Frontal cortex (tissue), 4 donors: ENCODE data around the gene FGF3. TPM values are rescaled to one million over a fixed set of nuclear protein-coding genes. Genes with fewer than 3 reads are reported as not detected.

Source experiments
- DNase-seq, 2 donors: peaks; one replicate each; pipeline ENCODE4 v3.0.0; 2012; ENCODE audit warnings: low spot score in 2 of 2
- FAIRE-seq: peaks from 2 replicates; lab custom pipeline; 2012; peaks lifted over from hg19 to GRCh38; lab: Jason Lieb, UNC
- total RNA-seq: library from RNA; depleted of rRNA; stranded (reverse); fragments of >200 nt; gene quantifications from one replicate; pipeline ENCODE4 v1.2.3, GENCODE V29; 2014
- donor health status: control.
- donor health status: control.
- donor health status: control.

FGF3 gene
- total RNA-seq, 1 donor from 2014 or later: not detected

DNA sequence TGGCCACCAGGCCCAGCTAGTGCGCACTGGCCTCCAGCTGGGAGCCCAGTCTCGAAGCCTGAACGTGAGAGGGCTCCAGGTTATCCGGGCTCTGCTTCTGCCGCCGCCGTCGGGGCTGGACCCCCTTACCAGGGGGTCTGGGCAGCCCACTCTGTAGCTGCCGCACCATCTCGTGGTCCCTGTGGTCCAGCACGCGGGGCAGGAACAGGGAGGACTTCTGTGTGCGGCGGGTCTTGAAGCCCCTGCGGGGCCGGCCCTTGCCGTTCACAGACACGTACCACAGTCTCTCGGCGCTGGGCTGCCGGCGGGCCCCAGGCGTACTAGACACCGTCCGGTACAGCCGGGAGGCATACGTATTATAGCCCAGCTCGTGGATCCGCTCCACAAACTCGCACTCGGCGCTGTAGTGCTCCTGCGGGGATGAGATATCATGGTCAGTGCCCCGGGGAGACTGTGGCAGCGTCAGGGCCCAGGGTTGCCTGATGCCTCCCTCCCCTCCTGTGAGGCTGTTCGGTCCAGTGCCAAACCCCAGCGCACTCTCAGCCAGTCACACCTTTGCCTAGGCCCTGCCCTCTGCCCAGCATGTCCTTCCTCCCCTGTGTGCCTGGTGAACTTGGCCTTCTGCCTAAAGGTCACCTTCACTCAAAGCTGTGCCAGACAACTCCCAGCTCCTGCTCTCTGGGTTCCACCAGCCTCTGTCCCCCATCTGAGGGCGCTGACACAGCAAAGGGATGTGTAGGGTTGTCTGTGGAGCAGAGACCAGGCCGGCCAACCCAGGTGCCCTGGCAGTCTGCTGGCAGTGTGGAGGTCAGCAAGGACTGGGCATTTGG, 8.7 kb downstream of the FGF3 start:
- DNase-seq (no peak), FAIRE-seq (no peak)

DNA sequence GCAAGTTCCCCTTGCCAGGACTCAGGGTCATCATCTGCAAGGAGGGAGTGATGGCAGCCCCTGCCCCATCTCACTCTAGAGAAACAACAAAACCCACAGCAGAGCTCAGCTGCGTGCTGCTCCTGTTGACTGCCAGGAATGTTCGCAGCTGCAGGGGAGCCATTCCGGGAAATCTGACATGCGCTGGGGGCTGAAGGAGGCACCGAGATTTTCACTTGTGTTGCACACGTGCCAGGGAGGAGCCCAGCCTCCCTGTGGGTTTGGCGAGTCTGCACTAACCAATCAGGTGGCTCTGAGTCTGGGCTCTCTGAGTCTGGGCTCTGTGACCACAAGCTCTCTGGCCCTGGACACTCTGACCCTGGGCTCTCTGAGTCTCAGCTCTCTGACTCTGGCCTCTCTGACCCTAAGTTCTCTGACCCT, 10.5 kb downstream of the FGF3 start:
- DNase-seq: no peak
- FAIRE-seq: no peak

DNA sequence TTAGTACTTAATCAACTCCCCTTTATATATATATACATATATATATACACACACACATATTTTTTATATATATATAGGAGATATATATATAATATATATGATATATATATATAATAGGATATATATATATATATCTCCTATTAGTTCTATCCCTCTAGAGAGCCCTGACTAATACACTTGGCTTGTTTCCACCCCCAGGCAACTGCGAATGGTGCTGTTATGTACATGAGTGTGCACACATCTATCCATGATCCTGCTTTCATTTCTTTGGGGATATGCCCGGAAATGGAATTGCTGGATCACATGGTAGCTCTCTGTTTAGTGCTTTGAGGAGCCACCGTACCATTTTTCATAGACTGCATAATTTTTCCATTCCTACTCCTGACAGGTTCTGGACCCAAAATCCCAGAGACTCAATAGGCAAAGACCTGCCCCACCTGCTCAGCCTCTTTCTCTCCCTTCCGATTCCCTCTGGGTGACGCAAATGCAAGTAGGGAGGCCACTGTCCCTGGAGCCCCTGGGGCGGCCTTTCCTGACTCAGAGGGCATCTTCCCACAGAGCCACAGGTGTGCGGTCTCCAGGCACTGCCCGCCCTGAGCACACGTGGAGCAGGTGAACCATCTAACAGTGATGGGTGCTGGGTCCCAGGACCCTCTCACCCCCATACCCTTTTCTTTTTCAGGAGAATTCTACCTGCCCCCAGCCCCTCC, 12.0 kb downstream of the FGF3 start:
- no peak for FAIRE-seq
- DNase-seq: no peak

DNA sequence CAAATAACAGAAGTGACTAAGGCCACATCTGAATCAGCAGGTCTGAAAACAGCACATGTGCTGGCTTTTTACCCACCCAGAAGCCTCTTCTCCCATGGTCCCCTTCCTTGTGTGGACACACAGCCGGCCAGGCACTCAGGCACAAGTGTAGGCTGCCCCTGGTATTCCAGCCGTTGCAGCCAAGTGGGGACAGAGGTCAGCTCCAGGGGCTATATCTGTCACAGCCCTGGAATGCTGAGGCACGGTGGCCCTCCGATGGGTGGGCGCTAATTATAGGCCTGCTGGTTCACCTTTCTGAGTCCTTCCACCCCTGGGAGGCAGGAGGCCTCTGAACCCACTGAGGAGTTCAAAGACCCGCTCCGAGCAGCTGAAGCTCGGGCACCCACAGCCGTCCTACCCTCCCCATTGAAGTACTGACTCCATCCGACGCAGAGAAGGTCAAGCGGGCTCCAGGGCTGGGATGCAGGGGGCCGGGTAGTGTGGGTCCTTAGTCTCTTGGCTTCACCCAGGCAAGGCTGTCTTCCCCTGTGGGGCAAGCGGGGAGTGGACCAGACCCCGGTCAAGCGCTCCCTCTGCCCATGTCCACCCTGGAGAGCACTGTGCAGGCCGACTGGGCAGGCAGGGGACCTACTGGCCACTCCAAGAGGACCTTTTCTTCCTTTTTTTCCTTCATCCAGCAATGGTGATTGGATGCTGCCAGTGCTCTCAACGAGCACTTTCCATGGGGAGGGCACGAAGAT, 14.3 kb downstream of the FGF3 start:
- DNase-seq (no peak), FAIRE-seq (no peak)

DNA sequence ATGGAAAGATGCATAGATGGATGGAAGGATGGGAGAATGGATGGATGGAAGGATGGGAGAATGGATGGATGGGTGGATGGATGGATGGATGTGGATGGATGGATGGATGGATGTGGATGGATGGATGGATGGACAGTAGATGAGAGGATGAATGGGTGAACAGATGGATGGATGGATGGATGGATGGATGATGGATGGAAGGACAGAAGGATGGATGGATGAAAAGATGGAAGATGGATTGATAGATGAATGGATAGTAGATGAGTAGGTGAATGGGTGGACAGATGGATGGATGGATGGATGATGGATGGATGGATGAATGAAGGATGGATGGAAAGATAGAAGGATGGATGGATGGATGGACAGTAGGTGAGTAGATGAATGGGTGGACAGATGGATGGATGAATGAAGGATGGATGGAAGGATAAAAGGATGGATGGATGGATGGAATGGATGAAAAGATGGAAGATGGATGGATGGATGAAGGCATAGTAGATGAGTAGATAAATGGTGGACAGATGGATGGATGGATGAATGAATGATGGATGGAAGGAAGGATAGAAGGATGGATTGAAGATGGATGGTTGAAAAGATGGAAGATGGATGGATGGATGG, 15.5 kb downstream of the FGF3 start:
- no peak for DNase-seq
- no peak for FAIRE-seq

DNA sequence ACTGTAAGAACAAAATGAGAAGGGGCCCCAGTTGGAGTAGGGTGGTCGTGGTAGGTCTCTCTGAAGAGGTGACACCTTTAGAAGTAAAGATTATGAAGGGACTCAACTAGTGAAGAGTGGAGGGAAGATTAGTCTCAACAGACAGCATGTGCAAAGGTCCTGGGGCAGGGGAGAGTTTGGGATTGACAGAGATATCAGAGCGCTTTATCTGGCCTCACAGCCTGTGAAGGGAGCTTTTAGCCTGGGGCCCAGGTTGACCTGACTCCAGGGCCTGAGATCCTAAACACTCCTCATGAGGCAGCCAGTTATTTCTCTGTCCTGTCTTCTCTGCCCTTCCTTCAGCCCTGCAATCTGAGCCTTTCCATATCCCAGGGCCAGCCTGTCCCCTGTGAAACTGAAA, 16.2 kb downstream of the FGF3 start:
- no peak for FAIRE-seq
- no peak for DNase-seq

DNA sequence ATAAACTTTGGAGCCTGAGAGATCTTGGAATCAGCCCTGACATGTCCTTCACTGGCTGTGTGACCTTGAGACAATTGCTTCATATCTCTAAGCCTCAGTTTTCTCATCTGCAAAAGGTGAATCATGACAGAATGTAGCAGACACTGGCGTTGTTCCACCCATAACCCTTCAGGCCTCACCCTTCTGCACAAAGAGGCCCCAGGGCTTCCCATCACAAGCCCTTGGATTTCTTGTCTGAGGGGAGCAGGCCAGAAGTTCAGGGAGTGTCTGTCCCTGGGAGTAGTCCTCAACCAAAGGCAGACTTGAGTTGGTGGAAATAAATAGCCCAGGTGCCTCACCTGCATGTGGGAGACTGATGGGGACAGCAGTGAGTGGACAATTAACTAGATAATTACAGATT, 16.6 kb downstream of the FGF3 start:
- DNase-seq (no peak), FAIRE-seq (no peak)

DNA sequence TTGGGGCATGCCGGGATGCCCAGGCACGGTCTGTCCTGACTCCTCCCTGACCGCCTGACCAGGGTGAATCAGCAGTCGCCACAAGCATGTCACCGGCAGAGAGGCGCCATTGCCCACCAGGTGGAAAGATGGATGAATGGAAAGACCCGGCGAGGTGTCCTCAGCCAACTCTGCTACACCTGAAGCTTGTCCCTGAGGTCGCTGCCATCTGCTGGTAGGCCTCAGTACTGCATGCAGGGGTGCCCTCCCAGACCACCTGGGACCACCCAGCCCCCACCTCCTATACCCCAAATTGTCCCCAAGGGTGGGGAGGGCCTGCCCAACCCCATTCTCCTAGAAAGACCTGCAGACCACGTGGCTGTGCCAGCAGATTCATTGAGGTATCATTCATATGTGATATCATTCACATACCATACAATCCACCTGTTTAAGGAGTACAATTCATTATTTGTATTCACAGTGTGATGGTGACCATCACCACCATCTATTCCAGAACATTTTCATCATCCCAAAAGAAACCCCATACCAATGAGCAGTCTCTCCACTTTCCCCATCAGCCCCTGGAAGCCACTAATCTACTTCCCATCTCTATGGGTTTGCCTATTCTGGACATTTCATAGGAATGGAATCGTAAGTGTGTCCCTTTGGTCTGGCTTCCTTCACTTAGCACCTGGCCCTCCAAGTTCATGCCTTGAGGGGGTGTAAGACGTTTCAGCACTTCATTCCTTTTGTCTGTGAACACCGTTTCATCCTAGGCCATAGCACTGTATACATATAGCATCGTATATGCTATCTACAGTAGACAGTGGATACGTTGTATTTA, 17.5 kb downstream of the FGF3 start:
- FAIRE-seq (no peak), DNase-seq (no peak)

DNA sequence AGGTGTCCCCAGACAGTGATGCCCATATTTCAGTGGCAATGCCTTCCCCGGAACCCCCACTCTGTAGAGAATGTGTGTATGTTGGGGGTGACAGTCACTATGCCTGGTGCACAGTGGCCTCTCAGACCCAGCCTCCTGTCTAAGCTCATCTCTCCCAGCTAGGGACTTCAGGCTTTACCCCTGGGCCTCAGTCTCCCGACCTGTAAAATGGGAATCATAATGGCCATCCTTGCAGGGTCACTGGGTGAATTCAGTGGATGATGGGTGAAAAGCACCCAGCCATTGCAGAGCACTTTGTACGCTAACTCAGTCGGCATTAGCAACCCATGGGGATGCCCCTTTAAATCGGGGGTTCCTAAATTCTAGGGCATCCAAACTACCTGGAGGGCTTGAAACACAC, 18.9 kb downstream of the FGF3 start:
- FAIRE-seq (no peak), DNase-seq (no peak)

DNA sequence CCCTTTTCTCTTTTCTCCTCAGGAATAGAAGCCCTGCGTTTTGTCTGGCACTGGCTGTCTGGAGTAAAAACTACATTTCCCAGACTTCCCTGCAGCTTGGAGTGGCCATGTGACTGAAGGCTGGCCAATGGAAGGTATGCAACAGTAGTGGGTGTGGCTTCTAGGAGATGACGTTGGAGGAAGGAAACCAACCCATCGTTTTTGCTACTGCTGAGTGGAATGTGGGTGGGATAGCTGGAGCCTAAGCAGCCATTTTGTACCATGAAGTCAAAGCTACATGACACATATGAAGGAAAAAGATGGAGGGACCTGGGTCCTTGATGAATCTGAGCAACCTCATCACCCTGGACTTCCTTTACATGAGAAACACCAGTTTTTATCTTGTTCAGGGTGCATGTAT, 19.6 kb downstream of the FGF3 start:
- no peak for DNase-seq
- no peak for FAIRE-seq

DNA sequence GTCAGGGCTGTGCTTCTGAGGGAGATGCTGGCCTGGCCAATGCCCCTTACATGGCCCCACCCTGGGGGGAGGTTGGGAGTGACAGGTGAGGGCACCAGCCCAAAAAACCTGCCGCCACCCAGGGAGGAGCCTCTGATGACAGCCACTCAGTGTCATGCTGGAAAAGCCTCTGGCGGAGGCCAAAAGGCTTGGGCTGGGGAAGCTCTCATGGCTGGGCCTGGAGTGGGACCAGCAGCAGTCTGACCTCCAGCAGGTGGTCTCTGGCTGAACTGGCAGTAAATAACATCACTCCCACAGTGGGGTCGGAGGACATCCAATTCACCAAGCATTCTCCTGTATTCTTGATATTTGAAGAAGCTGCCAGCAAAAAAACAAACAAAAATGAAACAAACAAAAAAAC, 20.1 kb downstream of the FGF3 start:
- FAIRE-seq: no peak
- DNase-seq: no peak

DNA sequence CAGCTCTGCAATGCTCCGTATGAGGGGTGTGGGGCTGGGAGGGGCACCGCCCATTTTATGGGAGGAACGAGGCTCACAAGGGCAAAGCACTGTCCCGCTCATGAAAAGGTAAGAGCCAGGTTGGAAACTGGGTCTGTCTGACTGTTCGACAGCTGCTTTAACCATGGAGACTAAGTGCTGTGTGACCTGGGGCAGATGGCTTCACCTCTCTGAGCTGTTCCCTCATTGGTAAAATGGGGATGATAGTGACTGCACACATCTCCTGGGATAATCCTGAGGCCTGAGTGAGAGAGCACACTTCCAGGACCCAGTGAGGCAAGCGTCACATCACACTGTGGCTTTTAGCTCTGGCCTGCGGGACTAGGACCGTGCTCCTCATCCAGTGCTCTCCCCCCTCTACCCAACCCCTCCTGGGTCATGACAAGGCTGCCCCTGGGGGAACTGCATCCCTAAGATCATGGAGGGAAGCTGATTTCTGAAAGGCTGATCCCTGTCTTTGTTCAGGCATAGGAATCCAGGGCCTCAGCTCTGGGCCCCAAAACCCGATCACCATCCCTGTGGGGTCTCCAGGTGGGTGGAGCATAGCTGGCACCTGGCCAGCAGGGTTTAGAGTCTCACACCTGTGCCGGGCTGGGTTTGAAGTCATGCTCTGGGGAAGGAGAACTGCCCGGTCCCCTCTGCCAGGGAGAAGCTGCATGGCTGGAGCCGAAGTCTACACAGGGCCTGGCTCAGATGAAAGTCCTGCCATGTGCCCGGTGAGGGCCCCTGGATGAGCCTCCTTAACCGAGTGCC, 21.3 kb downstream of the FGF3 start:
- DNase-seq (no peak), FAIRE-seq (no peak)

DNA sequence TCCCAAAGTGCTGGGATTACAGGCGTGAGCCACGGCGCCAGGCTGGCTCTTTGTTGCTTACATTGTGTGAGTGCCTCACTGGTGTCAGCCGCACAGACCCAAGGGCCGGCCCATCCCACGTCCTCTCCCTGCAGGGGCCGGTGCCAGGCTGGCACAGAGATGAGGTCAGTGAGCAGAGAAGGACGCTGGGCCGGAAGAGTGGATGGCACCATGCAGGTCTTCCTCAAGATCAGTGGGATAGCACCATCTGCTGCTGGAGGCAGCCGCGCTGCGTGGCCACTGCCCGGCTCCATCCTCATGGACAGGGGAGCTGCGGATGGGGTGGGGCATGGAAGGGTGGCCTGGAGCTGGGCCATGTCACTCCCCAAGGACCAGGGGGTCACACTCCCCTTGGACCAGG, 22.1 kb downstream of the FGF3 start:
- no peak for FAIRE-seq
- no peak for DNase-seq

DNA sequence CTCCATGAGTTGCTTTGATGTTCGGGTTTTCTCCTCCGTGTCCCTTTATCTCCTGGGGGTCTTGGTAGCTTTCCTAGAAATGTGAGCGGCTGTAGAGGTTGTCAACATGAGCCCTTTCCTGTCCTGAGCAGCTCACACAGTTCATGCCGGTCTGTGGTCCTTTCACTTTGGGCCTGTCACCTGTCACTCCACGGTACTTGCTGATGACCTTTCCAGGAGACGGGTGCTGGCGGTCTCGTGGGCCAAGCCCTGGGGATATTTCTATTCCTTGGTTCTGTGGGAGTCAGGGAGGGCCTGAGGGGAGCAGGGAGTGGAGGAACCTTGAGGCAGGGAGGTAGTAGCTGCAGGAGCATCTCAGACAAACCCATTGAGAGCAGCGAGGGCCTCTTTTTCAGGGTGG, 23.2 kb downstream of the FGF3 start:
- FAIRE-seq (no peak), DNase-seq (no peak)

DNA sequence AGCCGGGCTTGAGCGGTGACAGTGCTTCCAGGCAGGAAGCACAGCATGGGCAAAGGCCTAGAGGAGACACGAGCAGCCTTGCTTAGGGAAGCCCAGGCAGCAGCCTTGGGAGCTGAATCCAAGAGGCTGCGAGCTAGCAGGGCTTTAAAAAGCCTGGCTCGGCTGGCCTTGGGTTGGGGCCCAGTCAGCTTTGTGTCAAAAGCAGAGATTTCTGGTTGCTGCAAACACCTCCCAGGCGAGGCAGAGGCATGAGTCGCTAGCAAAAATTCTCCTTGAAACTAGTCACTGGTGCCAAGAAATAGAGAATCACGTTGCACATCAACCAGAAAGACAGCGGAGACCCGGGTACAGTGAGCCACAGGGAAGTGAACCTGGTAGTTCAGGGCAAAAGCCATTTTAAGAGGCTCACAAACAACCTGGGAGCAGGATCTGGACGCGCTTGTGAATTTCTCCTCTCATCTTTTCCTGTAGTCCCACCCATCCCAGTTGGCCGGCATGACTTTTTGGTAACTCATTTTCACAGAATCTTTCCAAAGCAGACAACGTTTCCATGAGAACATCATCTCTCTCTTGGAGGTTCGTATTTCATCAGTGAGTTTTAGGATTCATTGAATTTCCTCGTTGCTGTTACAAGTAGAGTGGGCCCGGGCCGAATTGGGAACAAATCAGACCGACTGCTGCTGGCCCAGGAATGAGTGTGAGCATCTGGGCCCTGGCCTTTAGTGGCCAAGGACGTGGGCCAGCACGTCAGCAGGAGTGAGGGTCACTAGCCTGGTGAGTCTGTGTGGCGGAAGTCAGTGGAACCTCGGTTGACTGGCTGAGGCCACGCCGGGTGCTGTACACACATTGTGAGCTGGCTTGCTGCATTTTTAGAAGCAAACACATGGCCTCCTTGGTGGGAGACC, 27.7 kb downstream of the FGF3 start:
- no peak for DNase-seq

DNA sequence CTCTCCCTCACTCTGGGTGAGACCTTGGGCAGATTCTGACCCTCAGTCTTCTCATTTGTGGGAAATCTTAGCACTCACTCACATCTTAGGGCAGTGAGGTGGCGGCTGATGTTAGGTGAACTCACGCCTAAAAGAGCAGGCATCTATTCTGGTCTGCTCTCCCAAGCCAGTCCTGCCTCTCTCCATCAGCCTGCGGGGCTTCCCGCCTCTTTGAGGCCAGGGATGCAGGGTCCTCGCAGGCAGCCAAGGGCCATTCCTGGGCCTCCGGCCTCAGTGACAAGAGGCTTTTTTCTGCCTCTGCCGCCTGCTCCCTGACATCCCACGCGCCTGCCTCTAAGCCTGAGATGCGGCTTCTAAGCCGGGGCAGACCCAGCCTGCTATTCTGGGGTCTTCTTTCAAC, 30.3 kb downstream of the FGF3 start:
- FAIRE-seq (no peak), DNase-seq (no peak)

More for the DNA sequence above, 27.7 kb downstream of the FGF3 start:
- FAIRE-seq: no peak

DNA sequence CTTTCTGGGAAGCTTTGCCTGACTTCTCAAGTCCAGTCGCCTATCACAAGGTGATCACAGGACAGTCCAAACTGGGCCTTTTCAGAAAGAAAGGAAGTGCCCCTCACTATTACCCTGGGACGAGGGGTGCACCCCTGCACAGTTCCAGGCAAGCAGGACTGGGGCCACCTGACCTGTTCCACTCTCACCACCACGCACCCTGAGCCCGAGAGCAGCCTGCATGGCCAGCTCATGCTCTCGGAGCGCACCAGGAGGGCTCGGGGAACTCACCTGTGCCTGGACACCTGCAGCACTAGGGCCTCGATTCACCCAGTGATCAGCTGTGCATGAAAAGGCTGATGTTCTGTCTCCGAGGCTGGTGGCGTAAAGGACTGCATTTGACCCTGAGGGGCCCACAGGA, 31.3 kb downstream of the FGF3 start:
- FAIRE-seq (no peak), DNase-seq (no peak)

DNA sequence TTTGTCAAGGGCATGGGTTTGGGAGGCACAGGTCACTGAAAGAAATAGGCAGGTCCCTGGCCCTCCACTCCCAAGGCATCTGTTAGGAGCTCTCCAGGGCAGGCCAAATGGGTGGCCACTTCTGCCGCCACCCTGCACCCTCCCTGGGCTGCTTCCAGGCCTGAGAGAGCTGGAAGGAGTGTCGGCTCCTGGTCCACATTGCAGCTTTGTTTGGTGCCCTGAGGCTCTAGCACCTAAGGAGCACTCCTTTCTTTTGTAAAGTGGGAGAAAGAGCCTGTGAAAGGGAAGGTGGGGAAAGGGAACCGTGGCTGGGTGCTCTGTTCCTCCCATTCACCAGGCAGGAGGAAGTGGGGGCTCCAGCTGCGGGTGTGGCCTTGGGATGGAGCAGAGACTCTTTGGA, 31.8 kb downstream of the FGF3 start:
- DNase-seq (no peak), FAIRE-seq (no peak)
